Measurements from ENCODE around the gene NCAM2. TPM values are rescaled to one million over a fixed set of nuclear protein-coding genes. Genes with fewer than 3 reads are reported as not detected.

Gene NCAM2
- total and polyA plus RNA-seq, 2 experiments from 2014 or later, result 0.36 to 0.83 TPM

GRCh38 chr21:21177353-21177986 is 179.3 kb downstream of the NCAM2 start:
- Histone ChIP-seq H3K79me2 (replicated peaks; ENCODE audit: insufficient read depth) (no peaks in the 10 kb centered on the region), H3K4me3 (no peak overlapping the region), H3F3A (replicated peaks; ENCODE audit: low read depth) (no peaks in the 10 kb centered on the region), H3K9me2 (ENCODE audit: insufficient read depth) (no peaks in the 10 kb centered on the region), H3K4me2 (no peak overlapping the region), H3K27ac (ENCODE audit: low read depth) (no peak overlapping the region), H3K4me1 (ENCODE audit: insufficient read depth) (no peaks in the 10 kb centered on the region), H3K27me3 (ENCODE audit: insufficient read depth) (no peaks in the 10 kb centered on the region), H3K36me3 (ENCODE audit: insufficient read depth) (no peaks in the 10 kb centered on the region), H2AFZ (no peak overlapping the region), H4K20me1 (replicated peaks; ENCODE audit: insufficient read depth) (no peaks in the 10 kb centered on the region)
- Mint-ChIP-seq H3K9me3 (no peaks in the 10 kb centered on the region), H3K4me1 (no peaks in the 10 kb centered on the region), H3K27ac (no peak overlapping the region), H3K36me3 (ENCODE audit: low read depth) (no peaks in the 10 kb centered on the region), H3K4me3 (no peak overlapping the region), H3K27me3 (ENCODE audit: insufficient read depth, low read depth, poor library complexity) (no peaks in the 10 kb centered on the region)
- TF ChIP-seq ZNF114 (CRISPR knock-in tag; IDR thresholded peaks at IDR 0.05) (no peak), CREB1 (CRISPR knock-in tag; IDR thresholded peaks at IDR 0.05; ENCODE audit: low read depth) (no peak), CTCF (conservative IDR thresholded peaks at IDR 0.05; ENCODE audit: low read depth in 2 of 2) (no peak), ZNF331 (CRISPR knock-in tag; IDR thresholded peaks at IDR 0.05; ENCODE audit: low read depth) (no peak), EZH2 (IDR thresholded peaks at IDR 0.05; ENCODE audit: low read depth, unreplicated experiment) (no peak), NANOG (IDR thresholded peaks at IDR 0.05; ENCODE audit: borderline replicate concordance) (no peak), ZNF462 (CRISPR knock-in tag; IDR thresholded peaks at IDR 0.05) (no peak), REST (IDR thresholded peaks at IDR 0.05; ENCODE audit: unreplicated experiment) (no peak), EZH2phosphoT487 (IDR thresholded peaks at IDR 0.05; ENCODE audit: unreplicated experiment) (no peak), STAT1 (IDR thresholded peaks at IDR 0.05; ENCODE audit: unreplicated experiment) (no peak), JUNB (IDR thresholded peaks at IDR 0.05; ENCODE audit: unreplicated experiment) (no peak)
- TF ChIP-seq, protein P1, sequence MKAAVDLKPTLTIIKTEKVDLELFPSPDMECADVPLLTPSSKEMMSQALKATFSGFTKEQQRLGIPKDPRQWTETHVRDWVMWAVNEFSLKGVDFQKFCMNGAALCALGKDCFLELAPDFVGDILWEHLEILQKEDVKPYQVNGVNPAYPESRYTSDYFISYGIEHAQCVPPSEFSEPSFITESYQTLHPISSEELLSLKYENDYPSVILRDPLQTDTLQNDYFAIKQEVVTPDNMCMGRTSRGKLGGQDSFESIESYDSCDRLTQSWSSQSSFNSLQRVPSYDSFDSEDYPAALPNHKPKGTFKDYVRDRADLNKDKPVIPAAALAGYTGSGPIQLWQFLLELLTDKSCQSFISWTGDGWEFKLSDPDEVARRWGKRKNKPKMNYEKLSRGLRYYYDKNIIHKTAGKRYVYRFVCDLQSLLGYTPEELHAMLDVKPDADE (IDR thresholded peaks at IDR 0.05), result no peak
- DNase-seq (ENCODE audit: low spot score), result no peak
- no peak for ATAC-seq

Data from GM23338 (cell line).